ENCODE measurements around the gene MAN1A2. TPM values are rescaled to one million over a fixed set of nuclear protein-coding genes. Genes with fewer than 3 reads are reported as not detected.

MAN1A2 gene
- total and polyA plus RNA-seq, 4 donors: 6.4 to 56.3 (median 25.3) TPM

DNA sequence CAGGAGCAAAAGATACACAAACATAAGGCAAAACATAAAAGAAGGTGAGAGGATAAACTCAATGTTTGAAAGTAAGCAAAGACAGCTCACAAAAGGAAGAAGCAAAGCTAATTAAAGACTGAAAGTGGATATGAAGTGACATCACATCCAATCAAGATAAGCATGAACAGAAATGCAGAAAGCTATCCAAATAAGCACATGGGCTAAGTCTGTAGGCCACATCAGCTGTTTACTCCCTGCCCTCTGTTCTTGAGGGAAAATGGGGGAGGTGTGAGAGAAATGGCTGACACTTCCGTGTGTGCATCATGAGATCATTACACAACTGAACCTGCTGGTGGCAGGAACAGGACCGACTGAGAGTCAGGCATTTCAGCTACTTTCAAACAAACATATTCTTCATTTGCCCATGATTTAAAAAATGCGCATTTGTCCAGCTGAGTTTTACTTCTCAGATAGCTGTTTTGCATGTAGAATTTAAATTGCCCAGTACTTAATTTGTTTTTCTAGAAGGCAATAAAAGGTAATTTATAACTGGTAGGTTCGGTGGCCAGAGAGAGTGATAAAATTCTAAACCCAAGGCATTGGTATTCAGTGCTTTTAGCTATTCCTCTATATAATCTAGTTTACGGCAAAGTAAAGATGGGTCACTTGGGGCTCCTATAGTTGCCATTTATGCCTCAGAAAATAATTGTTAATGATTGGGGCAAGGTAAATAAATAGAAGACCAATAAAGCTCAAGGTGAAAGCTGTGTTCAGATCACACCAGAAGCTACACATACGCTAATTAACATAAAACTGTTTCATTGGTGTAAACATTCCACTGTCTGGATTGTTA is 27.2 kb upstream of the MAN1A2 start:
- WGBS, 2 donors: 69 to 70% methylated on average over 6 of the region's 6 CpGs
- Histone ChIP-seq H3K27ac (ENCODE audit: low read depth in 1 of 2, low read length in 1 of 2) (peak overlapping the region in 1 of 2 donors; percentile 56), H3K4me1 (ENCODE audit: control insufficient read depth in 5 of 5, insufficient read depth in 5 of 5, low read length in 5 of 5) (peaks cover 0 to 4% (median 0%) of the 10 kb centered on the region in 5 donors), H3K27me3 (ENCODE audit: control insufficient read depth in 3 of 3, insufficient read depth in 3 of 3, low read length in 2 of 3) (peaks cover 0 to 9% (median 0%) of the 10 kb centered on the region in 3 donors), H3K9me3 (ENCODE audit: control insufficient read depth in 4 of 4, insufficient read depth in 3 of 4, low read length in 3 of 4) (no peaks in the 10 kb centered on the region), H3K9ac (ENCODE audit: insufficient read depth in 1 of 2, low read length in 2 of 2) (no peak overlapping the region), H3K36me3 (ENCODE audit: control insufficient read depth in 4 of 4, insufficient read depth in 4 of 4, low read length in 4 of 4) (no peaks in the 10 kb centered on the region), H3K4me3 (no peak overlapping the region)
- ATAC-seq (ENCODE audit: insufficient read depth, low FRiP score) (peak; percentile 47), DNase-seq (peak; percentile 33 to 77 (median 60))
- TF ChIP-seq, protein P1, sequence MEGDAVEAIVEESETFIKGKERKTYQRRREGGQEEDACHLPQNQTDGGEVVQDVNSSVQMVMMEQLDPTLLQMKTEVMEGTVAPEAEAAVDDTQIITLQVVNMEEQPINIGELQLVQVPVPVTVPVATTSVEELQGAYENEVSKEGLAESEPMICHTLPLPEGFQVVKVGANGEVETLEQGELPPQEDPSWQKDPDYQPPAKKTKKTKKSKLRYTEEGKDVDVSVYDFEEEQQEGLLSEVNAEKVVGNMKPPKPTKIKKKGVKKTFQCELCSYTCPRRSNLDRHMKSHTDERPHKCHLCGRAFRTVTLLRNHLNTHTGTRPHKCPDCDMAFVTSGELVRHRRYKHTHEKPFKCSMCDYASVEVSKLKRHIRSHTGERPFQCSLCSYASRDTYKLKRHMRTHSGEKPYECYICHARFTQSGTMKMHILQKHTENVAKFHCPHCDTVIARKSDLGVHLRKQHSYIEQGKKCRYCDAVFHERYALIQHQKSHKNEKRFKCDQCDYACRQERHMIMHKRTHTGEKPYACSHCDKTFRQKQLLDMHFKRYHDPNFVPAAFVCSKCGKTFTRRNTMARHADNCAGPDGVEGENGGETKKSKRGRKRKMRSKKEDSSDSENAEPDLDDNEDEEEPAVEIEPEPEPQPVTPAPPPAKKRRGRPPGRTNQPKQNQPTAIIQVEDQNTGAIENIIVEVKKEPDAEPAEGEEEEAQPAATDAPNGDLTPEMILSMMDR (IDR thresholded peaks at IDR 0.05; ENCODE audit: control extremely low read depth, extremely low read depth): no peak

DNA sequence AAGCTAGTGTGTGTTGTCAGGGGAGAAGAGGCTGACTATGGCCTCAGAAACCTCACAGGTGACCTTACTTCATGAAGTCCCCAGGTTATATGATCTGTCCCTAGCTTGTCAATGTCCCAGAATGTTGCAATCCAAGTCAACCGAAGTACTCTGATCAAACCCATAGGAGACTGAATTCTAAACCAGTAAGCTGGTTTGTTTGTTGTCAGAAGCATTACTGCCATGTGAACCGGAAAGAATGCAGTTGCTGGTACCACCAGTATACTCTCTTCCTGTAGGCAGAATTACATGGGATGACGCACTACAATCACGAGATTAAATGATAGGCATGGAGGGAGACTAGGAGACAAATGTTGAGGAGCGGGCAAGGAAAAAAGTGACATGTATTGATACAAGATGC is 26.1 kb upstream of the MAN1A2 start:
- Histone ChIP-seq H3K9me3 (ENCODE audit: control insufficient read depth in 4 of 4, insufficient read depth in 3 of 4, low read length in 3 of 4) (no peaks in the 10 kb centered on the region), H3K4me3 (no peak overlapping the region), H3K27me3 (ENCODE audit: control insufficient read depth in 3 of 3, insufficient read depth in 3 of 3, low read length in 2 of 3) (peaks cover 0 to 9% (median 0%) of the 10 kb centered on the region in 3 donors), H3K27ac (ENCODE audit: low read depth in 1 of 2, low read length in 1 of 2) (no peak overlapping the region), H3K36me3 (ENCODE audit: control insufficient read depth in 4 of 4, insufficient read depth in 4 of 4, low read length in 4 of 4) (no peaks in the 10 kb centered on the region), H3K4me1 (ENCODE audit: control insufficient read depth in 5 of 5, insufficient read depth in 5 of 5, low read length in 5 of 5) (peaks cover 0 to 4% (median 0%) of the 10 kb centered on the region in 5 donors), H3K9ac (ENCODE audit: insufficient read depth in 1 of 2, low read length in 2 of 2) (no peak overlapping the region)
- TF ChIP-seq, protein P1 (IDR thresholded peaks at IDR 0.05; ENCODE audit: control extremely low read depth, extremely low read depth): no peak
- WGBS, 2 donors: 92 to 94% methylated on average over 5 of the region's 5 CpGs
- DNase-seq (no peak), ATAC-seq (ENCODE audit: insufficient read depth, low FRiP score) (no peak)

DNA sequence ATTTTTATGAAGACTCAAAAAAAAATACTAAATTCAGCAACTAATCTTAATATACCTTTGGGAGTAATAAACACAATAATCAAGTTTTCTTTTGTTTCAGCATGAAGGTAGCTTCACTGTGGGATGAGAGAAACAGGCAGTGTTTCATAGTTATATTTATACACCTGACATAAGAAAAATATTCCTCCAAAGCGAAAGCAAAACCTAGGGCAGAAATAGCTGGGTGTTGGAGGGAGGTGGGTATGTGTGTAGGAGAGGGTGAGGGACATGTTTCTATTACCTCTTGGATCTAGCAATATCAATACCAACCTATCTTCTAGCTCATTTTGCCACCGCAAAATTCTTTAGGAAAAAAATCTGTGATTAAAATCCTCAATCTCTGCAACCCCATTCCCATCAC is 24.9 kb upstream of the MAN1A2 start:
- Histone ChIP-seq H3K27me3 (ENCODE audit: control insufficient read depth in 3 of 3, insufficient read depth in 3 of 3, low read length in 2 of 3) (peaks cover 0 to 9% (median 0%) of the 10 kb centered on the region in 3 donors), H3K9ac (ENCODE audit: insufficient read depth in 1 of 2, low read length in 2 of 2) (no peak overlapping the region), H3K4me1 (ENCODE audit: control insufficient read depth in 5 of 5, insufficient read depth in 5 of 5, low read length in 5 of 5) (peaks cover 0 to 4% (median 0%) of the 10 kb centered on the region in 5 donors), H3K27ac (ENCODE audit: low read depth in 1 of 2, low read length in 1 of 2) (no peak overlapping the region), H3K9me3 (ENCODE audit: control insufficient read depth in 4 of 4, insufficient read depth in 3 of 4, low read length in 3 of 4) (no peaks in the 10 kb centered on the region), H3K4me3 (no peak overlapping the region), H3K36me3 (ENCODE audit: control insufficient read depth in 4 of 4, insufficient read depth in 4 of 4, low read length in 4 of 4) (no peaks in the 10 kb centered on the region)
- ATAC-seq (ENCODE audit: insufficient read depth, low FRiP score) (no peak), DNase-seq (no peak)
- 85 to 90% methylated on average over 2 of the region's 2 CpGs for WGBS, 2 donors
- TF ChIP-seq, protein P1 (IDR thresholded peaks at IDR 0.05; ENCODE audit: control extremely low read depth, extremely low read depth): no peak

All from lung (tissue), 12 donors.